IgD-negative memory B cell (primary cell): ENCODE results near the gene NEK7. TPM values are rescaled to one million over a fixed set of nuclear protein-coding genes. Genes with fewer than 3 reads are reported as not detected.
A peak's percentile ranks its signal among the peaks of the same experiment; 100 is the strongest.
"Not testable (repeated sequence)": the region's sequence is repeated elsewhere in the genome, so short reads cannot be mapped to it uniquely, and the experiment has no call there.

ENCODE experiments used
- H3K27ac Mint-ChIP-seq, 3 donors: one replicate each; pipeline ENCODE4 v1.8.0; 2020 to 2022; ENCODE audit warnings: mild to moderate bottlenecking in 3 of 3, mixed read lengths in 3 of 3, moderate library complexity in 1 of 3
- H3K27me3 Mint-ChIP-seq: one replicate; pipeline ENCODE4 v1.8.0; 2021; ENCODE audit warnings: mixed read lengths
- H3K36me3 Mint-ChIP-seq: one replicate; pipeline ENCODE4 v1.8.0; 2020; ENCODE audit warnings: mild to moderate bottlenecking, mixed read lengths
- H3K4me1 Mint-ChIP-seq, 3 donors: one replicate each; pipeline ENCODE4 v1.8.0; 2020 to 2022; ENCODE audit warnings: mixed read lengths in 3 of 3, mild to moderate bottlenecking in 1 of 3
- H3K4me3 Mint-ChIP-seq, 4 donors: one replicate each; pipeline ENCODE4 v1.8.0; 2020 to 2022; ENCODE audit warnings: mild to moderate bottlenecking in 4 of 4, mixed read lengths in 4 of 4, moderate library complexity in 3 of 4
- H3K9me3 Mint-ChIP-seq, 3 donors: one replicate each; pipeline ENCODE4 v1.8.0; 2020 to 2021; ENCODE audit warnings: mixed read lengths in 3 of 3, mild to moderate bottlenecking in 1 of 3
- polyA plus RNA-seq: library from polyadenylated mRNA; unstranded; fragments of 300-500 nt; fragmentation: Illumina TruSeq; gene quantifications from one replicate; pipeline ENCODE4 v1.2.3, GENCODE V29; 2021

Gene NEK7
- polyA plus RNA-seq, 1 donor from 2014 or later, result 21.6 TPM

DNA sequence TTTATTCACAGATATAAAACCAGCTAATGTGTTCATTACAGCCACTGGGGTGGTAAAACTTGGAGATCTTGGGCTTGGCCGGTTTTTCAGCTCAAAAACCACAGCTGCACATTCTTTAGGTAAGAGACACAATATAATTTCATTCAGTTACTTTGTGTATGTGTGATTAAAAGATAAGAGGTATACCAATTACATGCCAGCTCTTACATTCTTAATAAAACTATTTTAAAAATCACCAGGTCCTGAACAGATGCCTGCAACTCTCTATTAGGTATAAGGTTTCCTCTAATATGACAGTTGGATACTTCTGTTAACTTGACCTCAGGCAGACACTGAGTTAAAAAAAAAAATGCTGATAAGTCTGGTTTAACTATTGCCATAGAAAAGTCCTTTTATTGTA is 122.1 kb downstream of the NEK7 start:
- Mint-ChIP-seq H3K4me1 (peaks cover 0 to 1% (median 0%) of the 10 kb centered on the region in 3 donors), H3K27me3 (no peaks in the 10 kb centered on the region), H3K4me3 (no peak overlapping the region), H3K9me3 (no peaks in the 10 kb centered on the region), H3K36me3 (peaks cover 5% of the 10 kb centered on the region), H3K27ac (no peak overlapping the region)

DNA sequence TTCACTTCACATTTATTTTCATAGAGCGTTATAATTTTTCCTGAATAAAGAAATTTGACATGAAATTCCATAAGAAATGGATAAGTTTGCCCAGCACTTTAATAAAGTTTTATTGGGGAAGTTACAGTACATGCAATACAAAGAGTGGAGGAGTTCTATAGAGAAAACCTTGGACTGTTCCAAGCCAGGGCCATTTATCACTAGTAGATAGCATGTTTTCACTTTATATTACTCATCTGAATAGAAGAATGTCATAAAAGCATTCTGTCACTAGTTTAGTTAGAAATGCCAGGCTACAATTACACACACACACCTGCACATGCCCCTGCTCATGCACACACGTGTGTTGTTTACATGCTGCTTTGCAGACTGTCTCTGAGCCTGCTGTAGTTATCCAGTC is 123.3 kb downstream of the NEK7 start:
- H3K4me3 Mint-ChIP-seq, result no peak overlapping the region
- H3K36me3 Mint-ChIP-seq, result peaks cover 4% of the 10 kb centered on the region
- H3K27me3 Mint-ChIP-seq, result no peaks in the 10 kb centered on the region
- H3K27ac Mint-ChIP-seq, result no peak overlapping the region
- H3K4me1 Mint-ChIP-seq, result peaks cover 0 to 2% (median 0%) of the 10 kb centered on the region in 3 donors
- H3K9me3 Mint-ChIP-seq, result no peaks in the 10 kb centered on the region

- no peak overlapping the region for H3K4me3 Mint-ChIP-seq
- H3K36me3 Mint-ChIP-seq, result peaks cover 8% of the 10 kb centered on the region
- H3K27me3 Mint-ChIP-seq, result no peaks in the 10 kb centered on the region
- peaks cover 0 to 2% (median 0%) of the 10 kb centered on the region in 3 donors for H3K4me1 Mint-ChIP-seq
- H3K9me3 Mint-ChIP-seq, result no peaks in the 10 kb centered on the region
- no peak overlapping the region for H3K27ac Mint-ChIP-seq
These were observed 125.1 kb downstream of the NEK7 start for GRCh38 chr1:198281911-198282310.

- no peaks in the 10 kb centered on the region for H3K9me3 Mint-ChIP-seq
- no peak overlapping the region for H3K4me3 Mint-ChIP-seq
- peaks cover 7% of the 10 kb centered on the region for H3K36me3 Mint-ChIP-seq
- H3K27me3 Mint-ChIP-seq, result no peaks in the 10 kb centered on the region
- H3K27ac Mint-ChIP-seq, result no peak overlapping the region
- peaks cover 0 to 2% (median 2%) of the 10 kb centered on the region in 3 donors for H3K4me1 Mint-ChIP-seq
These were observed 126.4 kb downstream of the NEK7 start for GRCh38 chr1:198283222-198283621.

GRCh38 chr1:198287916-198288315 is 131.1 kb downstream of the NEK7 start:
- Mint-ChIP-seq H3K4me1 (peaks cover 0 to 2% (median 2%) of the 10 kb centered on the region in 3 donors), H3K4me3 (no peak overlapping the region), H3K27ac (no peak overlapping the region), H3K36me3 (peaks cover 11% of the 10 kb centered on the region), H3K9me3 (no peaks in the 10 kb centered on the region), H3K27me3 (no peaks in the 10 kb centered on the region)

DNA sequence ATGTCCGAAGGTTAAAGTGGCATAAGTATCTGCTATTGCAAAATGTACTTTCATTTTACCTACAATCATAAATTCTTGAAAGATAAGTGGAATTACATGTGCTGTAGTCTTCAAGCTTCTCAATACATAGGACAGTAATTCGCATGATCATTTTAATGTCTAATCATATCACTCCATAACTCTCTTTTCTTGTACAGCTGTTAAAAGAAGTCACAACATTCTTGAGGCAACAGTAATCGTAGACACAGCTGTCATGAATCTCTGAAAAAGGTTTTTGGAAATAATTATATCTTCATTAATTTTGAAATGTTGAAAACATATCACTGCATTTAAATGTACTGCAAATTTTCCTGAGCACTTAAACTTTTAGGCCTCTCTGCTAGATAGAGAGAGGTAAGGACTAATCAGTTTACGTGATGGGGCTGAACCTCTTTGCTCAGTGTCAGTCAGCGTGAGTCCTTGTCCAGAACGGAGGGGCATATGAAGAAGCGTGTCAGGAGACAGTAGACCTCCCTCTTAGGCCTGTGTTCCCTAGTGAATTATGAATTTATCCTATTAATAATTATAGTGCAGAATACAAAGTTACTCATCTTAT is 133.4 kb downstream of the NEK7 start:
- no peaks in the 10 kb centered on the region for H3K27me3 Mint-ChIP-seq
- H3K4me3 Mint-ChIP-seq, result no peak overlapping the region
- H3K36me3 Mint-ChIP-seq, result peaks cover 11% of the 10 kb centered on the region
- peaks cover 0 to 4% (median 0%) of the 10 kb centered on the region in 3 donors for H3K4me1 Mint-ChIP-seq
- no peaks in the 10 kb centered on the region for H3K9me3 Mint-ChIP-seq
- no peak overlapping the region for H3K27ac Mint-ChIP-seq

DNA sequence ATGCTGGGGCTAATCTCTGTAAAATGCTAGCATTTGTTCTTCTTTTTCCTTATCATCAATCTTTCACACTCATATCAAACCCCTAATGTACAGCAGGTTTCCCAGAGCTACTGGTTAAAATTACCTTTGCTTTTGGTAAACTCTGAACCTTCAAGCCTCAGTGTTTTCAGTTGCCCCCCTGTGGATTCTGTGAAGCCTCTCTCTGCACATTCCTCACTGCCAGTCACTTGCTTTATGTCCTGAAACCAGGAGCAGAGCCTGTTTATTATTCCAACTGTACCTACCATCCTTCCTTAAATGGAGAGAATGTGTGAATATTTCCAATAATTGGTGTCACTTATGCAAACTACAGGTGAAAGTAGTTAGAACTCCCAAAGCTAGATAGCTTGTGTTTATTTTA is 134.2 kb downstream of the NEK7 start:
- no peak overlapping the region for H3K4me3 Mint-ChIP-seq
- H3K36me3 Mint-ChIP-seq, result peaks cover 12% of the 10 kb centered on the region
- H3K27ac Mint-ChIP-seq, result peak overlapping the region in 1 of 3 donors; percentile 35

DNA sequence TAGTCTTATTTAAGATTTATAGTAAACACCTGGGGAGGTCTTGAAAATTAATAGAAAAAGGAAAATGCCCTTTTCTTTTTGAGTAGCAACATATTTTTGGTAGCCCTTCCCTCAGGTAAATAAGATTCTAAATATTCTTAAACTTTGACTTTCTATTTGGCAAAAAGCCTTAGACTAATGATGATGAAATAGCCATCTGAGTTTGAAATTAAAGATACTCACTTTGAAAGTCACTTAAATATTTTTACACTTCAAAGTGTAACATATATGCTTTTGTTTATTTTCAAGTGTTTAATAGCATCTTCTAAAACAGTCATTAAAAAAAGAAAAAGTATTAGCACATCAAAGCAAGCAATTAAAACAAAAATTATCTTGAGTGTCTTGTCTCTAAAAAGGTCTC is 135.1 kb downstream of the NEK7 start:
- peaks cover 9% of the 10 kb centered on the region for H3K36me3 Mint-ChIP-seq
- no peaks in the 10 kb centered on the region for H3K27me3 Mint-ChIP-seq
- H3K4me1 Mint-ChIP-seq, result peaks cover 0 to 4% (median 0%) of the 10 kb centered on the region in 3 donors
- no peak overlapping the region for H3K4me3 Mint-ChIP-seq
- H3K27ac Mint-ChIP-seq, result peak overlapping the region in 1 of 3 donors; percentile 35
- no peaks in the 10 kb centered on the region for H3K9me3 Mint-ChIP-seq

More for the DNA sequence above, 134.2 kb downstream of the NEK7 start:
- Mint-ChIP-seq H3K27me3 (no peaks in the 10 kb centered on the region), H3K4me1 (peaks cover 0 to 4% (median 0%) of the 10 kb centered on the region in 3 donors), H3K9me3 (no peaks in the 10 kb centered on the region)

DNA sequence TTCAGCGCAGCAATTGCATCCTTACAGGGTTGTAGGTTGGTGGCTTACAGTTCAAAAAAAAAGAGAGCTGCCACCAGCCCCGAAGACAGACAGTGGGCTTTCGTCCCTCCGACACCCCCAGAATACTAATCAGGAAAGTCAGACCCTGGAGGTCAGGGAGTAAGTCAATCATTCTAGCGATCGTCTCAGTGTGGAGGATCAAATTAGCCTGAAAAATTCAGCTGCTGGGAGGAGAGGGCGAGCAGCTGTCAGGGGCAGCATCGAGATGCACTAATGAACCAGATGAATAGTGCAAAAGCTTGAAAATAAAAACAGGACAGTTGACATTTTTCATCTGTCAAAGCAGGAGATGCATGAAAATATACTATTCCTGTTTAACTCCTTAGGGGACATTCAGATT is 138.4 kb downstream of the NEK7 start:
- Mint-ChIP-seq H3K4me1 (peaks cover 0 to 2% (median 0%) of the 10 kb centered on the region in 3 donors), H3K27ac (no peak overlapping the region), H3K9me3 (peaks cover 0 to 1% (median 0%) of the 10 kb centered on the region in 3 donors), H3K4me3 (no peak overlapping the region), H3K36me3 (peaks cover 8% of the 10 kb centered on the region), H3K27me3 (no peaks in the 10 kb centered on the region)

GRCh38 chr1:198295971-198296370 is 139.2 kb downstream of the NEK7 start:
- H3K4me3 Mint-ChIP-seq, result no peak overlapping the region
- no peak overlapping the region for H3K27ac Mint-ChIP-seq
- peaks cover 0 to 4% (median 1%) of the 10 kb centered on the region in 3 donors for H3K9me3 Mint-ChIP-seq
- H3K27me3 Mint-ChIP-seq, result no peaks in the 10 kb centered on the region
- H3K4me1 Mint-ChIP-seq, result peaks cover 0 to 2% (median 0%) of the 10 kb centered on the region in 3 donors
- peaks cover 6% of the 10 kb centered on the region for H3K36me3 Mint-ChIP-seq

DNA sequence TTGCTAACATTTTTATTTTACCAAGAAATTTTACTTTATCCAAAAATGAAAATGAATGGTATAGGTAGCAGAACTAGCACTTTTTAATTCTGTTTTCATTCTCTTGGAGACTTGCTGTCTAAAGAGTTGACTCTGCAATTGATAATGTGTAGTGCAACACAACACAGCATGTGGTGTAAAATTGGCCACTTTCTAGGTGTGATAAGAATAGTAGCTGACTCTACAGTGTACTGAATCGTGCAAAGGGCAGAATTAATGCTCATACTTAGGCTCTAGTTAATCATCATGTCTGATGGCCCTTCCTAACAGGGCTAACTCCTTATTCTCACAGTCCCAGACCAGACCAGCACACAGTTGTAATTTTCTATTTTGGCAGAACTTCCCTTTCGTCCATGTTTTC is 140.5 kb downstream of the NEK7 start:
- H3K9me3 Mint-ChIP-seq, result peaks cover 0 to 4% (median 1%) of the 10 kb centered on the region in 3 donors
- H3K4me3 Mint-ChIP-seq, result no peak overlapping the region
- peaks cover 3% of the 10 kb centered on the region for H3K36me3 Mint-ChIP-seq
- no peaks in the 10 kb centered on the region for H3K27me3 Mint-ChIP-seq
- peaks cover 0 to 2% (median 0%) of the 10 kb centered on the region in 3 donors for H3K4me1 Mint-ChIP-seq
- no peak overlapping the region for H3K27ac Mint-ChIP-seq

- H3K4me1 Mint-ChIP-seq, result no peaks in the 10 kb centered on the region
- H3K36me3 Mint-ChIP-seq, result peaks cover 6% of the 10 kb centered on the region
- no peak overlapping the region for H3K4me3 Mint-ChIP-seq
- no peaks in the 10 kb centered on the region for H3K27me3 Mint-ChIP-seq
- no peak overlapping the region for H3K27ac Mint-ChIP-seq
- H3K9me3 Mint-ChIP-seq, result peaks cover 0 to 4% (median 1%) of the 10 kb centered on the region in 3 donors
These were observed 141.8 kb downstream of the NEK7 start for GRCh38 chr1:198298640-198299039.

DNA sequence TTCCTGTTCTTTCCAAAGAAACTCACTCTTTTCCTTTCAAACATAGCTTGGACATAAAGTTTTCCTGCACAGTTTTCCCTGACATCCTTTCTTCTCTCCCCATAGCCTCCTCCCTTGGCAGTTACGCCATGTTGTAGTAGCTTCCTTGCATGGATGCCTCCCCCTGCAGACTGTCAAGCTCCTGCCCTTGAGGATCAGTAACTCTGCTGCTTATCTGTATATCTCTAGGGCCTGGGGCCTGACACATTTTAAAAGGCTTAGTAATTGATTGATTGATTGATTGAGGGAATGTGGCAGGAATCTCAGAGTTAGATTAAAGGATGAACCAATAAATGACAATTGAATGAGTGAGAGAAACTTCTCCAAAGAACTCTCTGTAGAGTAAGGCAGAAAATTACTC is 143.7 kb downstream of the NEK7 start:
- Mint-ChIP-seq H3K27ac (peak overlapping the region in 1 of 3 donors; percentile 80), H3K36me3 (peaks cover 6% of the 10 kb centered on the region), H3K4me3 (no peak overlapping the region), H3K27me3 (no peaks in the 10 kb centered on the region), H3K9me3 (peaks cover 0 to 4% (median 1%) of the 10 kb centered on the region in 3 donors), H3K4me1 (no peaks in the 10 kb centered on the region)

- peaks cover 1 to 4% (median 2%) of the 10 kb centered on the region in 3 donors for H3K4me1 Mint-ChIP-seq
- H3K27ac Mint-ChIP-seq, result no peak overlapping the region
- H3K27me3 Mint-ChIP-seq, result no peaks in the 10 kb centered on the region
- H3K9me3 Mint-ChIP-seq, result peaks cover 1 to 13% (median 4%) of the 10 kb centered on the region in 3 donors
- peaks cover 11% of the 10 kb centered on the region for H3K36me3 Mint-ChIP-seq
- H3K4me3 Mint-ChIP-seq, result no peak overlapping the region
These were observed 147.6 kb downstream of the NEK7 start for GRCh38 chr1:198304431-198304830.

GRCh38 chr1:198314817-198315216 is 158.0 kb downstream of the NEK7 start:
- not testable (repeated sequence) for H3K9me3 Mint-ChIP-seq, H3K27ac Mint-ChIP-seq, H3K27me3 Mint-ChIP-seq, H3K4me1 Mint-ChIP-seq, H3K4me3 Mint-ChIP-seq
- peaks cover 13% of the 10 kb centered on the region for H3K36me3 Mint-ChIP-seq

- not testable (repeated sequence) for H3K9me3 Mint-ChIP-seq, H3K4me3 Mint-ChIP-seq, H3K4me1 Mint-ChIP-seq, H3K27me3 Mint-ChIP-seq, H3K27ac Mint-ChIP-seq
- H3K36me3 Mint-ChIP-seq, result peaks cover 13% of the 10 kb centered on the region
These were observed 158.5 kb downstream of the NEK7 start for GRCh38 chr1:198315331-198315730.
